Stimulated activated CD4-positive, alpha-beta T cell treated with anti-CD3 and anti-CD28 coated beads, Interleukin-4, amount 100 ng/mL, for 24 hours (primary cell): ENCODE results near the gene RAB43.
"Not testable (repeated sequence)": the region's sequence is repeated elsewhere in the genome, so short reads cannot be mapped to it uniquely, and the experiment has no call there.

Experiments used
- DNase-seq: peaks from one replicate; pipeline ENCODE4 v3.0.0-alpha.2; 2020

RAB43 gene

GRCh38 chr3:129121016-129121791 is 400 bp downstream of the RAB43 start:
- peak; percentile 55 for DNase-seq

DNA sequence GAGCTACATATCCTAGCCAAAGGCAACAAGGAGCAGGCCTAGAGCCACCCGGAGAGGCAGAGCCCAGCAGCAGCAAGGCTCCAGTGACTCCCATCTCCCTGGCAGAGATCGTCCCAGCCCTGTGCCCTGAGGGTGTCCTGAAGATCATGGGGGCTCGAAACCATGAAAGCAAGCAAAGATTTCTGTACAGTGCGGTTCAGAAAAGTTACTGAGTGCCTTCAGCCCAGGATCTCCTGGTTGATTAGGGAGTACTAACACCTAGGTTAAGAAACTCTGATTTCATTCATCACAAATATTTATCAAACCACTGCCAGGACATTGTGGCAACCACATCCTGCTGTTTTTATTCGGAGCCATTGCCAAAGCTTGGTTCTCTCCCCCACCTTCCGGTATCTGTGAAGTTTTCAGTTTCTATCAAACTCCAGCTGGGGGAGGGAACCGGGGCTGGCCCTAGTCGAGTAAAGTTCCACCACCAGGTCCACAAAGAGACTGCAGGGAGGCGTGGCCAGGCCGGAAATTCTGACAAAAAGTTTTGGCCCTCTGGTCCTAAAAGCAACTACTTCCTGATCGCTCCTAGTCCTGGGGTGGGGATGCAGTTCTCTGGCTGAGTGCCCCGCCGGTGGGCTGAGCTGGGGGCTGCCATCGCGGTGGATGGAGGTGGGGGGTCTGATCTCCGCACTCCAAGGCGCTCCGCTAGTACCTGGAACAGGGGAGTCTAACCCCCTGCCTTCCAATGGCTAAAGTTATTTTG is 1.2 kb downstream of the RAB43 start:
- peak; percentile 93 for DNase-seq

DNA sequence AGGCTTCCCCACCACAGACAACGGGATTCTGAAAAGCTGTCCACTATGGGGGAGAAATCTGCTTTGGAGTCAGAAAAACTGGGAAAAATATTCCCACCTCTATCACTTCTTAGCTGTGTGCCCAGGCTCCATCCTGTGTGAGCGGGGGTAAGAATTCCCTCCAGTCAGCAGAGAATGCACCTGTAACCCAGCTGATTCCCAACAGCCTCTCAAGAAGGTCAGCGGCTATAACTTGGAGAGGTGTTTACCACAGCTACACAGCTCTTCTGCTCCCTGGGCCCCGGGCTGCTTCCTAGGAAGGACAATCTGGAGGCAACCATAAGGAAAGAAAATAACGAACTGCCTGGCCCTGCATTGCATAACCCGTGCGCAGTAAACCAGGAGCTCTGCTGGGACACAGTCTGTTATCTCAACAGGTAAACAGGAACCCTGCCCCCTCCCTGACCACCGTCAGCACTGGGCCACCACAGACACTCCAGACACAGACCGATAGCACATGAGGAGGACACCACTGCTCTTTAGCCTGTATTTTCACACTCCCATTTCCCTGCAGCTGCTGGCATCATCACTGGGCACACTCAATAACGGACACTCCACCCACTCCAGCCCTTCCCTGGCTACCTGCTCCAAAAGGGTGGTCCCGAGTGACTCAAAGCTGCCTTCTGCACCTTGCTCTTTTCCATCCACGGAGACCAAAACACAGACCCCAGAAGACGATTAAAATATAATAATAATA is 2.1 kb downstream of the RAB43 start:
- peak; percentile 18 for DNase-seq

DNA sequence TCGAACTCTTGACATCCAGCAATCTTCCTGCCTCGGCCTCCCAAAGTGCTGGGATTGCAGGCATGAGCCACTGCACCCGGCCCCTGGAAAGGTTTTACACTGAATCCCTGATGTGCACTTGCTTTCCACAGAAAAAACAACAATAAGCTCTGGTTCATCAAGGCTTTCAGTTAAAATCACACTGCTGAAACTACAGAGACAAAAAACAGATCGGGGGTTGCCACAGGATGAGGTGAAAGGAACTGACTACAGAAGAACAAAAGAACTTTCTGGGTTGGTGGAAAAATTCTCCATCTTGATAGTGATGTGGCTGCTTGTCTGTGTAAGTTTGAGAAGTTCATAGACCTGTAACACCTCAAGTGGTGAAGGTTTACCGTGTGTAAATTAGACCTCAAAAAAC is 2.9 kb downstream of the RAB43 start:
- DNase-seq = peak; percentile 51

GRCh38 chr3:129117134-129117533 is 4.5 kb downstream of the RAB43 start:
- no peak for DNase-seq

GRCh38 chr3:129116482-129116946 is 5.1 kb downstream of the RAB43 start:
- DNase-seq = no peak

- no peak for DNase-seq
Observed at GRCh38 chr3:129114455-129114854, 7.1 kb downstream of the RAB43 start.

DNA sequence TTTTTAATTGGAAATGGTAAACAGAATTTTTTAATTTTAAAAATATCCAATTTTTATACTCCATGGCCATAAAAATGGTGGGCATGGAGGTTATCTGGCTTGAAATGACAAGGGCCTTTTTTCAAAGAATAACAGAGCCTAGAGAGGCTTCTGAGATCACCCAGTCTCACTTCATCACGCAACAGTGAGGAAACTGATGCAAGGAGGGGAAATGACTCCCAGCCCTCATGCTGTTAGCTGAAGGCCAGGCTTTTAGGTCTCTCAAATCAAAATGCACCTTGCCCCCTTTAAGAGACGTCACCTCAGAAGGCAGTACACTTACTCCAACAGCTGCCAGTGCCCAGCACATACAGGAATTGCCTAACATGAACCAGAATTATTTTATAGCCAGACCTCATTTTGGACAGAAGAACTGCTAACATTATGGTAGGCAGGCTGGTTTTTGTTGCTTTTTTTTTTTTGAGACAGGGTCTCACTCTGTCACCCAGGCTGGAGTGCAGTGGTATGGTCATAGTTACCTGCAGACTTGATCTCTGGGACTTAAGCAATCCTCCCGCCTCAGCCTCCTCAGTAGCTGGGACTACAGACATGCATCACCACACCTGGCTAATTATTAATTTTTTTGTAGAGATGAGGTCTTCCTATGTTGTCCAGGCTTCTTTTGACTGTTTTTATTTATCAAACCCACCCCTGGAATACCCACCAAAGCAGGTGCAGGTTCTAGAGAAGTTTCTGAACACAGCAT is 9.1 kb downstream of the RAB43 start:
- DNase-seq = peak; percentile 41

GRCh38 chr3:129111076-129111780 is 10.4 kb downstream of the RAB43 start:
- DNase-seq = not testable (repeated sequence)

GRCh38 chr3:129107793-129108192 is 13.8 kb downstream of the RAB43 start:
- no peak for DNase-seq

- no peak for DNase-seq
Observed at GRCh38 chr3:129106866-129107565, 14.6 kb downstream of the RAB43 start.

GRCh38 chr3:129106320-129106719 is 15.3 kb downstream of the RAB43 start:
- no peak for DNase-seq

DNA sequence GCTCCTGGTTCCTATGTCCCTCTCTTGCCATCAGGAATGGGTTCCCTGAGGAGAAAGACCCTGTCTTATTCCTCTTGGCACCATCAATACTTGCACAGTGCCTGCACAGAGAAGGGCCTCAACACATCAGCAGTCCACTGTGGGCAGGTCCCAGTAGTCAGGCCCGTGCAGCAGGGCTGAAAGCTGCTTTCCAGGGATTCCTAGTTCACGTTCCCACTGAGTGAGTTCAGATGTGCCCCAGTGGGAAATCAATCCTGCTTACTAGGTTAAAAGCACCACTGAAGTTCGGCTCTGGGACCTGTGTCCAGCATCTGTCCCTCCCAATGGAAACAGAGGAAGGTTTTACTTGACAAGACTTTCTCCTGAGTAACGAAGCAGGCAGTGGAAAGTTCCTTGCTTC is 15.7 kb downstream of the RAB43 start:
- DNase-seq = no peak

DNA sequence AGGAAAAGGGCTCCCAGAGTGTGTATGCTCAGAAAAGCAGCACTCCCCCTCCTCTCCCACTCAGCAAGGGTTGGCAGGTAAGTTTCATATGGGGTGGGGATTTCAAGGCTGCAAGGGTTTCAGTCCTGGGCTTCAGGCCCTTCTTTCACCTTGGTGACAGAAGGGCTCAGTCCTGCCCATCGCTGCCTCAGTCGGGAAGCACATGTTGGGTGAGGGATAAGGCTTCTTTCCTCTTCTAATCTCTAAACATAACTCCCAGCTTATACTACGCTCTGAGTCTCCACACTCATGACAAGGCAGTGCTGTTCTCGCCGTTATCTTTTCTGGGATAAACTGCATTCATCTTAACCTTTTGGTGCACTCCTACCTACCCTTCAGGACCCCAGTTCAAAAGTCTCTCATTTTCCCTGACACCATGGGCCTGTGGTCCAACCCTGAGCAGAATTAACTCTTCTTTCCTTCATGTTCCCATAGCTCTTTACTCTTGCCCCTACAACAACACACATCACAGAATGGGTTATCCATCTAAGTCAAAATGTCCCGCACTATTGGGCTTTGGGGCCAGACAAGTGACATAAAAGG is 17.0 kb downstream of the RAB43 start:
- no peak for DNase-seq

DNA sequence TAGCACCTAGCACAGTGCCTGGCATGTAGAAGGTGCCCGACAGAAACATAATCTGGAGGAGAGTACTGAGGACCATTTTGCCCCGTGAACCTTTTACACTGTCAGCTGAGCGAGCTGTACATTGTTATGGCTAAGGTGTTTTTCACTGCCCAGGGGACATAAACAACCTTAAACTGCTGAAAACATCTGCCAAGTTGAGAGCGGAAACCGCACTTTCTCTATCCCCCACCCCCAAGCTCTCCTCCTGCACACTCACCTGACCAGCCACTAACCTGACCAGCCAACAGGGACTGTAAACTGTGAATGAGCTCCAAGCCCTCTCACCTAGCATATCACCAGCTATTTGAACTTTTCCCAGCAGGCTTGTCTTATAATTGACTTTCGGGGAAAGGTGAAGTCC is 17.6 kb downstream of the RAB43 start:
- DNase-seq = no peak

GRCh38 chr3:129103296-129103695 is 18.3 kb downstream of the RAB43 start:
- no peak for DNase-seq

DNA sequence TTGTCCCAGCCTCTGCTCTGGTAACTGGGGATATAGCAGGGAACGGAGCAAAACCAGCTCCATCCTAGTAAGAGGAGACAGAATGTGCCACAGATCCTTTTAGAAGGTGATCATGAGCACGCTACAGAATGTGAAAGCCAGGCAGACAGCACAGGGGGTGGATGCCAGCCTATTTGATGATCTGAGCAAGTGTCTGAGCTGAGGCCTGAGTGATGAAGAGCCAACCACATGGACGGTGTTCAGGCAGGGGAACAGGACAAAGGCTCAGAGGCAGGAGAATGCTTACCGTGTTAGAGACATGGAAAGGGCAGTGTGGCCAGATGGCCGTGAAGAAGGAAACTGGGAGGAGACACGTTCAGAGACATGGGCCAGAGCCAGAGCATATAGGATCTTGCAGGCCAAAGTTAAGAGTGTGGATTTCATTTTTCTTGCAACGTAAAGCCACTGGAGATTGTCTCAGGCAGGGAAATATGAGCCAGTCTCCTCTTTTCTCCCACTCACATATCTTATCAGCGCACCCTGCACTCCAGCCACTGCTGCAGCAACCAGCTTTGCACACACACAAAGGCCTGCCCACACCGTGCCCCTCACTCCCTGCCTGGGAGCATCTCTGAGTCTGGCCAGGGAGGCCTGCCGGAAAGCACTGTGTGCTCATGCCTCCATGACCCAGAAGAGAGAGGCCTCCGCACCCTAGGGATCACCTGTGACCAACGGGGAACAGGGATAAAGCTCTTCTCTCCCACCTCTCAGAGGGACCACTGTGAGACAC is 20.1 kb downstream of the RAB43 start:
- no peak for DNase-seq

GRCh38 chr3:129100274-129100673 is 21.3 kb downstream of the RAB43 start:
- DNase-seq = no peak

- DNase-seq = no peak
Observed at GRCh38 chr3:129095285-129095684, 26.3 kb downstream of the RAB43 start.

- not testable (repeated sequence) for DNase-seq
Observed at GRCh38 chr3:129088312-129088711, 33.3 kb downstream of the RAB43 start.
